ENCODE results near the gene COX6B2. TPM values are rescaled to one million over a fixed set of nuclear protein-coding genes. Genes with fewer than 3 reads are reported as not detected.

COX6B2 gene
- total RNA-seq, 1 experiment from 2014 or later, result 5.6 TPM

- ChIA-PET CTCF (no interaction called here), POLR2A (interaction anchor here (0.6 to 1.9 kb wide), 4 partner anchors 10 to 223 kb away, joined by 3 to 7 read pairs (median 4); partner anchors contain the start of gene DNAAF3)
- Histone ChIP-seq H3K27me3 (ENCODE audit: control insufficient read depth, insufficient read depth, low read length) (no peaks in the 10 kb centered on the region), H3K4me3 (ENCODE audit: low read depth in 2 of 2, low read length in 2 of 2) (no peak overlapping the region), H3K36me3 (ENCODE audit: control insufficient read depth, insufficient read depth, low read length) (peaks cover 22% of the 10 kb centered on the region), H3K27ac (ENCODE audit: low read length) (no peak overlapping the region), H3K4me1 (ENCODE audit: control insufficient read depth, insufficient read depth, low read length) (peaks cover 58% of the 10 kb centered on the region), H3K9me3 (ENCODE audit: control insufficient read depth, insufficient read depth, low read depth, low read length) (no peaks in the 10 kb centered on the region)
- no peak for DNase-seq (ENCODE audit: low read depth, low spot score)
- TF ChIP-seq SIN3A (IDR thresholded peaks at IDR 0.05; ENCODE audit: borderline replicate concordance, insufficient read depth, low read depth, low read length), result no peak
- peak; percentile 7; the same call in 1 of the 2 replicates for TF ChIP-seq POLR2AphosphoS5 (IDR thresholded peaks at IDR 0.05; ENCODE audit: low read depth, low read length)
- BruUV-seq (replicated peaks), result no TSS peak
- in situ Hi-C loops (cut with HindIII; ENCODE audit: low pct_unique_long_range_greater_than_20kb, low sequenced_read_pairs), result no loop called here
- intact Hi-C loops (cut with micrococcal nuclease; ENCODE audit: unreplicated experiment), result no loop called here
- ATAC-seq, result no peak
These were observed 35.1 kb upstream of the COX6B2 start for GRCh38 chr19:55389386-55390317.

GRCh38 chr19:55387736-55388497 is 33.4 kb upstream of the COX6B2 start:
- intact Hi-C loops (cut with micrococcal nuclease; ENCODE audit: unreplicated experiment), result no loop called here
- ChIA-PET POLR2A (no interaction called here), CTCF (no interaction called here)
- DNase-seq (ENCODE audit: low read depth, low spot score), result no peak
- H3K4me1 ChIP-seq (ENCODE audit: control insufficient read depth, insufficient read depth, low read length), result peaks cover 52% of the 10 kb centered on the region
- peaks cover 22% of the 10 kb centered on the region for H3K36me3 ChIP-seq (ENCODE audit: control insufficient read depth, insufficient read depth, low read length)
- BruUV-seq (replicated peaks), result no TSS peak
- H3K9me3 ChIP-seq (ENCODE audit: control insufficient read depth, insufficient read depth, low read depth, low read length), result no peaks in the 10 kb centered on the region
- TF ChIP-seq SIN3A (IDR thresholded peaks at IDR 0.05; ENCODE audit: borderline replicate concordance, insufficient read depth, low read depth, low read length) (no peak), POLR2AphosphoS5 (IDR thresholded peaks at IDR 0.05; ENCODE audit: low read depth, low read length) (no peak), TCF7L2 (IDR thresholded peaks at IDR 0.05; ENCODE audit: low read depth, low read length) (no peak), REST (IDR thresholded peaks at IDR 0.05; ENCODE audit: insufficient read depth in 1 of 2, low read depth in 2 of 2, low read length in 1 of 2) (no peak), CTCF (IDR thresholded peaks at IDR 0.05) (no peak)
- H3K27ac ChIP-seq (ENCODE audit: low read length), result peak overlapping the region; percentile 97
- peak overlapping the region; percentile 83 to 98 for H3K4me3 ChIP-seq (ENCODE audit: low read depth in 2 of 2, low read length in 2 of 2)
- ATAC-seq, result no peak
- H3K27me3 ChIP-seq (ENCODE audit: control insufficient read depth, insufficient read depth, low read length), result no peaks in the 10 kb centered on the region
- in situ Hi-C loops (cut with HindIII; ENCODE audit: low pct_unique_long_range_greater_than_20kb, low sequenced_read_pairs), result no loop called here

Data from Panc1 (cell line).